Activated CD4-positive, alpha-beta T cell treated with anti-CD3 and anti-CD28 coated beads, Interleukin-2, amount 50 U/mL, for 4 hours (primary cell): Measurements from ENCODE around the gene NXN.
"Not testable (repeated sequence)": the region's sequence is repeated elsewhere in the genome, so short reads cannot be mapped to it uniquely, and the experiment has no call there.

Source experiments
- DNase-seq, 2 experiments: peaks; one replicate each; pipeline ENCODE4 v3.0.0-alpha.2; 2020

The NXN gene

DNA sequence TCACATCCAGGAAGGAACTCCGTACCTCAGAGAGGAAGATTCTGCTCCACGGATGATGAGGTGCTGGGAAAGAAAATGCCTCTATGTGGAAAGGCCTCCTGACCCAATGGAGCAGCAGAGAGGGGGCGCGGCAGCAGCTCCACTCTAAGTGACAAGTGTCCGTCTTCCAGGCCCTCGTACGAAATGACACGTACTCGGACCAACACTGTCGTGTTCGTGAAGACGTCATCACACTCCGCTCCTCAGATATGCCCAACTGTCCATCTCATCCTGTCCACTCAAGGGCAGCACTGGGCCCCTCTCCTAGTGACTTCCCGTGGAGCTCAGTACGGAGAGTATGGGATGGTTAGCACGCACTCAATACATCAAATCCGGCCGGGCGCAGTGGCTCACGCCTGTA lies 165.2 kb downstream of the NXN start:
- DNase-seq = no peak

DNA sequence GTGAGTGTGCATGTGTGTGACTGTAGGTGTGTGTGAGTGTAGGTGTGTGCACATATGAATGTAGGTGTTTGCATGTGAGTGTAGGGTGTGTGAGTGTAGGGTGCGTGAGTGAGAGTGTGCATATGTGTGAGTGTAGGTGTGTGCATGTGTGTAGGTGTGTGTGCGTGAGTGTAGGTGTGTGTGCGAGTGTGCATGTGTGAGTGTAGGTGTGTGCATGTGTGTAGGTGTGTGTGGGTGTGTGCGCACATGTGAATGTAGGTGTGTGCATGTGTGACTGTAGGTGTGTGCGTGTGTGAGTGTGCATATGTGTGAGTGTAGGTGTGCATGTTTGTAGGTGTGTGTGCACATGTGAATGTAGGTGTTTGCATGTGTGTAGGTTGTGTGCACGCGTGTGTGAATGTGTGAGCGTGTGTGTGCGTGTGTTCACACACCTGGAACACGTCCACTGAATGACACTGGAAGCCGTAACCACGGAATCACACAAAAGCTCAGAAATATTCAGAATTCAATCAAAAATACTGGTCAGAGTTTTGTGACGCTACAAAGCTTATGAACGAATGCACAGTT lies 166.9 kb downstream of the NXN start:
- DNase-seq = no peak

DNA sequence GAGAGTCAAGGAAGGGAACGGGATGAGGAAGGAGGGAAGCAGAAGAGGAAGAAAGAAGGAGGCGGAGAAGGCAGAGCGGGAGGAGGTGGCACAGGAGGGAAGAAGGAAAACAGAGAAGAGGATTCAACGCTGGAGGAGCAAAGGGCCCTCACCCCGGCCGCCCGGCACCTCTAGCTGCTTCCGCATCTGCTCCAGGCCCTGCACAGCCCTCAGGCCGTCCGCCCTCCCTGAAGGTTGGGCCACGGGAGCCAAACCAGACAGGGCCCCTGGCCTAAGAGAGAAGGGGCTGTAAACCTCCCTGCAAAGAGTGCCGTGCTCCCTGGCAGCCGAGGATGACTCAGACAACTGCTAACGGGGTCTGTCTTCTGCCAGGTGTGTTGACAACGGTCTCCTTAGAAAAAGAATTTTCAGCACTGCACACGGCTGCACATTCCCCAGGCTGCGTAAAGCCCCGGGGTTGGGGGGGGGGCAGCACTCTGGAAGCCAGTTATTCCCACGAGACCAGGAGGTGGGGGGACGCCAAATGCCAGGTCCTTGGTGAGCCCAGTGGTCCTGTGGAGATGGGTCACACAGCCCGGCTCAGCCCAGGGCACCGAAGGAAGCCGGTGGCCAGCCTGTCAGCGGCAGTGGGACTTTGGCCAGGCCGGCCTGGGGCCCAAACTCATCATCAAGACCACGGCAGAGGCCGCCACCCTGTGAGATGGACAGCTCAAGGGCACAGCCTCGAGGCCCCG lies 168.4 kb downstream of the NXN start:
- DNase-seq = no peak

DNA sequence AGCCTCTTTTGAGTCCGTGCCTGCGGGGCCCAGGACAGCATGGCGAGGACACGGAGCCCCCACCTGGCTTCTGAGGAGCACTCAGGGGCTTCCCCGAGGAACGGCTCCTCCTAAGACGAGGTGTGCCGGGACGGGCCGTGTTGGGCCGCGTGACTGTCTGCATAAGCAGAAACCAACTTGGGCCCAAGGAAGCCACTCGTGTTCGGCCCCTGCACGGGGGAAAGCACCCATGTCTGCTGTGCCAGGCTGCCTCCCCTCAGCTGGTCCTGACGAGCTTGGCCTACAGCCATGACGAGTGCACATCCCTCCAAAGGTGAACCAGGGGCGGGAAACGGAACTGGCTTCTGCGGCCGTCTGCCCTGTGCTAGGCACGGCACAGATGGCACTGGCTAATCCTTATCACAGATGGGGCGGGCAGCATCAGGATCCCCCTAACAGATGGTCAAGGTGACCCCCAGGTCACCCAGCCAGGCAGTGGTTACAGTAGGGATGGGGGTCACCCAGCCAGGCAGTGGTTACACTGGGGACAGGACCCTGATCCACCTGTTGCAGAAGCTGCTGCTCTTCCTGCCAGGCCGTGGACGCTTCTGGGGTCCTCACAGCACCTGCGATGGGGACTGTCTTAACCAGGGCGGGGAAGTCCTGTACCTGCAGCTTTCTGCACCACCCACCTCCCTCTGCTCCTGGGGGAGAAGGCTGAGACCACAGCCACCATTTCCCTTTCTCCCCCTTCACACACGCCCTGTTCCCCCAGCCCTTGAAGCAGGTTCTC lies 171.9 kb downstream of the NXN start:
- no peak for DNase-seq

DNA sequence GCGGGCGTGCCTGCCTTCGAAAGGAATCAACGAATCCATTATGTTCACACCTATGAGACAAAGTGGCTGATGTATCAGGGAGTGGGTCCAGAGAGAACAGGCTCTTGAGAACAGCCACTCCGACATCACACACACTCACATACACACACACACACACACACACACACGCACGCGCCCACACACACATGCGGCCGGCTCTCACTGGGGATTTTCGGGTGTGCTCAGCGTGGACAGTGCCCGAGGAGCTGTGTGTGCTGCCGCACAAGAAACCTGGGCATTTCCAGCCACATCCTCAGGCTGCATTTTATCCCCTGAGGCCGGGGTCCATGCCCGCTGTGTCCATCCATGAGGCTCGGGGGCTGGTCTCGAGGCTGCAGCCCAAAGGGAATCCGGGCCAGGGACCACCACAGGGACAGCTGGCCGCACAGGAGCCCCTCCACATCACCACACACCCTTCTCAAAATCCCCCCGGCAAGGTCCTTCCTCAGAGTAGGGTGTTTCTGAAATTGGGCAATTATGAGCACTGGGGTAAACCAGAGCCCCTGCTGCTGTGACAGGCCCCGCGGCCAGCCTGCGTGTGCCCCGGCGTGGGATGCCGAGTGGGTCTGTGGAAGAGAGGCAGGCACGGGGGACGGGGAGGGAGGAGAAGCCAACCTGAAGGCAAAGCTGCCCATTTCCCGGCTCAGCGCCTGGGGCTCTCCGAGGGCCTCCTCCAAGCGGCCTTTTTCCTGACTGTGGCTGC lies 172.6 kb downstream of the NXN start:
- DNase-seq = no peak

DNA sequence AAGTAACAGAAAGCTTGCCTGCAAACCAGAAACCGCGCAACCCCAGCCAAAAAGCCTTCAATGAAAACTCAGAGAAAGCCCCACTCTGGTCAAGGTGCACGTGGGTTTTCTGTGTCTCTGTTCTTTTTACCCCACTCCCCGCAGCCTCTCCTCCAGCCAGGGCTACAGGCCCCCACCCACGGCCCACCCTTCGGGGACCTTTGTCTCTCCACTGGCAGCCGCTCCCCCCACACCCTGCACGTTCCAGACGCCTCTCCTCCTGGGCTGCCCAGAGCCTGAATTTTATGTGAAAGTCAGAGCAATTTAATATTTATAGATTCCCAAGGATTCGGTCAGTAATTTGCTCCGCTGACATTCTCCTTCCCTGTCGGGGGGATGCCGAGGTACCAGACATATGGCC lies 173.2 kb downstream of the NXN start:
- no peak for DNase-seq

DNA sequence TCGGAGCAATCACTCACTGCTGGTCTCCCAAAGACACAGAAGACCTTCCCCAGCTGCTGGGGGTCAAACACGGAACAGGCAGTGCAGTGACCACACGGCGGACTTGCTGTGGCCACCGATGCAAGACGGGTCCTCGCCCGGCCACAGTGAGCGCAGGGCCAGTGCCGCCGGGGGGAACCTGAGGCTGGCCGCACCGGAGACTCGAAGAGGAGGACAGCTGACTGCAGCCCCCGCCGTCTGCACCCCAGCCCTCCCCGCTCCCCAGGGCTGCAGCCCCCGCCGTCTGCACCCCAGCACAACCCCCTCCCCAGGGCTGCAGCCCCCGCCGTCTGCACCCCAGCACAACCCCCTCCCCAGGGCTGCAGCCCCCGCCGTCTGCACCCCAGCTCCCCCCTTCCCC lies 173.7 kb downstream of the NXN start:
- DNase-seq = not testable (repeated sequence)

DNA sequence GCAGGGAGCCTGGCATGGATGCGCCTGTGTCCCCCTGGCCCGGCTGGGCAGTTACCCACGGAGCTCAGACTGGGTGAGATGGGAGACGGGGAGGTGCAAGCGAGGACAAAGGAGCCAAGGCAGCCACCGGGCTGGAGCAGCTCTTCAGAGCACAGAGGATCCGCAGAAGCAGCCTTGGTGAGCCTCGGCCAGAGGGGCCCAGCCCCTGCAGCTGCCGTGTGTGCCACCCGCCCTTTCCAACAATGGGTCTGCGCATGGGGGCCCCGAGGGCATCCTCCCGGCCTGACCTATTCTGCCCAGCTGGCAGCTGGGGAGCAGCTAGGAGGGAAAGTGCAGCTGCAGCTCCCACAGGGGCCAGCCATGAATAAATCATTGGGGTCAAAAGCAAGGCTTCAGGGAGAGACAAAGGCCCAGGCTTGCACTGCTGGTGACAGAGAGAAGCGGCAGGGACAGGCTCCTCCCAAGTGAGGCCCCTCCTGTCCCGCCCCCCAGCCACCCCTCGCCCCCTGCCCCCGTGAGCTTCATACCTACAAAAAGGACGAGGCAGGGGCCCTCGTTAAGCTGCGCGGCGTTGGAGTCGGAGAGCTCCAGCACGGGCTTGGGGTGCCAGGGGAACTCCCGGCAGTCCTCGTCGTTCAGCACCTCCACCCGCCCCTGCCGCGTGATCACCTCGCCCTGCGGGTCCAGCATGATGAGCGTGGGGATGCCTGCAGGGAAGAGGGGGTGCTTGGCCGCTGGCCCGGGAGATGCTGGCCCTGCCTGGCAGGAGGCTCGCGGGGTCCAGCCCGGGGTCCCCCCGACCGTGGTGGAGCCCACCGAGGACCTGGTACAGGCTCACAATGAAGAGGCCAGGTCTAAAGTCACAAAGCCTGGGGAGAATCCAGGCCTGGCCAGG lies 174.8 kb downstream of the NXN start:
- no peak for DNase-seq

DNA sequence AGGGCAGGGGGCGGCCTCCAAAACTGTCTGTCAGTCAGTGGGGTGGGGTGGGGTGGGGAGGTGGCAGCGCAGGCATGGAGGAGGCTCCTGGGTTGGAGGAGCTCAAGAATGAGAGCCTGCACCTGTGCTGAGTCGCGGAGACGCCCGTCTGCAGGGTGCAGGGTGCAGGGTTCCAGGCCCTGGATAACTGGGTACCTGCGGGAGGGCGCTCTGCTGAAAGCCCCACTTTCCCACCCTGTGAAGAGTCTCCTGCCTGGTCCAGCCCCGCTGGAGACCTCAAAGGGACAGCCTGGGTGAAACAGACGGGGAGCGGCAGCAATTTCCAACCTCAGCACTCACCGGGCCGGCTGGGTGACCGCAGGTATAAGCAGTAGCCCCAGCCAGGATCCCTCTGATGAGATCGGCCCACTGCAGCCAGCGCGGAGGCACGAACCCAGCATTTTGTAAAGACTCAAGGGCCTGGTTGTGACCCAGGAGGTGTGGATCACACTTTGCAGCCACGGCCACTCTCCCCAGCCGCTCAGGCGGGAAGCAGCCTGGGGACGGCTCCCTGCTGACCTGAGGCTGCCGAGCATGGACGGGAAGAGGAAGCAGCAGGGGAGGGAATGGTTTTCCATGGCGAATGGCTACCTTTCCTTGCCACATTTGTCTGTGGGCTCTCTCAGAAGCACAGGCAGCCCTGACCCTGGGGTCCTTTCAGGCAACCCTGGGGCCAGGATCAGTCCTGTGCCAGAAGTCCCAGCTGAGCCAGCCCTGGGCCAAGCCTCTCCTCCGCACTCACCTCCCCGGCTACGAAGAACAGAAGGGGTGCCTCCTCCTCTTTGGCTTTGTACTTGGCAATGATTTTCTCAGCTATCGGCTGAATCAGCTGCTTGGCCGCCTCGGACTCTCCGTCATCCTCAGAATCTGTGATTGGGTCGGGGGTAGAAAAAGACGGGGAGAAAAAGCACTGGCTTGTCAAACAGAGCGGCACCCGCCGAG lies 176.4 kb downstream of the NXN start:
- no peak for DNase-seq

DNA sequence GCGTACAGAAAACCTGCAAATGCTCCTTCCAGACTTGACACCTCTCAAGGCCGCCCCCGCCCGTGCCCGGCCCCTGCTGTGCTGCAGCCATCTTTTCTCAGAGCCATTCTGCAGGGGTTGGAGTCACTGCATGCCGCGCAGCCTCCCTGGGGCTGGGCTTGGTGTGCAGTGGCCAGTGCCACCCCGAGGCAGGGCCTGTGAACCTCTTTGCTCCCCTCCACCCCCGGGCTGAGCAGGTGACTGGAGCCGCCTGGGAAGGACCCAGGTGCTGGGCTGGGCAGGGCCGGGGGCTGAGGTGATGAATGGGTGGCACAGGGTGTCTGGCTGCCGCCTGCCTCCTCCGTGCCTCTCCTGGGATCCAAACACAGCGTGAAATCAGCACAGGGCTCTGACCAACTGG lies 177.1 kb downstream of the NXN start:
- no peak for DNase-seq

DNA sequence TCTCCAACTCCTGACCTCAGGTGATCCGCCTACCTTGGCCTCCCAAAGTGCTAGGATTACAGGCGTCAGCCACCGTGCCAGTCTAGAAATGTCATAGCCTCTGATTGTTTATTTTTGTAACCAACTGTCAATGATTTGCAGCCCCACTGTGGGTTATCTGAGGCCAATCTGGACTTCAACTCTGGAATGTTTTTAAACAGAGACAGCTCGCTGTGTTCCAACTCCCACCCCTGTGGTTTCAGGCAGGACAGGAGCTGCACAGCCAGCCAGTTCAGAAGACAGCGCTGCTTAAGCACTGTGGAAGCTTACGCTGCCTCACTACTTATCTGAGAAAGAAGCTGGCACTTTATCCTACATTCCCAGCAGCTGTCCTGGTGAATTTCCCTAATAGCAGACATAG lies 177.9 kb downstream of the NXN start:
- no peak for DNase-seq

DNA sequence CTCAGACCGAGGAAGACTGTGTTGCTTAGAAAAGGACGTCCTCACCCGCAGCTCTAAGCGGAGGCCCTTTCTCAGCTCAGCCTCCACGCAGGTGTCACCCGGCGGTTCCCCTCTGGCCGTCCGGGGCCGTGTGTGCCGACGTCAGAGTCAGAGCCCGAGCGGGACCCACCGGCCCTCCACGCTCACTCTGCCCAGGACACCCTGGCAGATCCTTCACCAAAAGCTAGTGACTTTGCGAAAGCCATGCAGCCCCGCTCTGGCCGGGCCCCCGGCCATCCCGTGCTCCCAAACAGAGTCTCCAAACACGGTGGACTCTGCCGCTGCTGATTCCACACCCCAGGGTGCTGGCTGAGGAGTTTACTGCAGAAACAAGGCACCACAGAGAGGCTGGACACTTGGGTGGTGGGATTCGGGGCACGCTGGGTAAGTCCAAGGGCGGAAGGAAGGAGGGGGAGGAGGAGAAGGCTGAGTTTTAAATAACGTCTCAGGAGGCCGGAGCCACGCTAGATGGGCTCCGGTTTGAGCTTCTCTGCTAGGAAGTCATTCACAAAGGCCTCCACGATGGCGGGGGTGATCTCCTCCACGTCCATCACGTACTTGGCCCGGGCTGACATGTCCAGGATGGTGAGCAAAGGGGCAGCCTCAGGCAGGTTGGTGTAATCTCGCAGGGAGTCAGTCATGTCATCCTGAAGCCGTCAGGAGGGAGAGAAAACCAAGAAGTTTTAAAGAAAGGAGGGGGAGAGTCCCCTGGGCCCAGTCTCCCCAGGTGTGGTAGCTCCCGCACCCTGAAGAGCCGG lies 178.9 kb downstream of the NXN start:
- no peak for DNase-seq

DNA sequence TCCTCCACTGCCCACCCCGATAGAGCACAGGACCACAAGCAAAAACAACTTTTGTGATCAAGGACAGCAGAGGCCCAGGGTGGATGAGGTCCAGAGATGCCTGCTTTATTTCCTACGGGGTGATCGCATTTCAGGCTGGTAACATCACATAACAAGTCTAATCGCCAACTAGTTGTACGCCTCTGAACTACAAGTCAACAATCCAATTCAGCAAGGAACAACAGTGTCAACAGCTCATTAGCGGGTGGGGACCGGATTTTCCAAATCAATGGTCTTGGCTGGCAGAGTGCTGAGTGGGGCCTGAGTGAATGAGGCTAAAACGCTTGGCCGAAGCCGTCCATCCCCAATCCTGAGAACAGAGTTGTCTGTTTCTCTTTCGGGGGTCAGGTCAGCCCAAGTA lies 180.3 kb downstream of the NXN start:
- no peak for DNase-seq

DNA sequence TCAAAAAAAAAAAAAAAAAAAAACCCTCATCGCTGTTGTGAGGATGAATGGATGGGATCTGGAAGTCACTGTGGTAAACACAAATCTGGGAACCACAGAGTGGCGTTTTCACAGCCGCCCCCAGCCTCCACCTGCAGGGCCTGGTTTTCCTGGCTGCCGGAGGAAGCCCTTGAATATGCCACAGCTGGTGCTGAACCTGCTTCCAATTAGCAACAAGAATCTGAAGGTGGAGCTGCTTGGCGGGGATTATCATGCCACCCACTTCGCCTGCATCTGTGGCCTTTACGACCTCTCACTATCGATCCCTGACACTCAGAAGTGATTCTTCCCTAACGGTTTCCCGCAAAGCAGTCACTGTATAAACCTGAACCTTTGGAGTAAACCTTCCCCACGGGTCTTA lies 181.3 kb downstream of the NXN start:
- DNase-seq = no peak

DNA sequence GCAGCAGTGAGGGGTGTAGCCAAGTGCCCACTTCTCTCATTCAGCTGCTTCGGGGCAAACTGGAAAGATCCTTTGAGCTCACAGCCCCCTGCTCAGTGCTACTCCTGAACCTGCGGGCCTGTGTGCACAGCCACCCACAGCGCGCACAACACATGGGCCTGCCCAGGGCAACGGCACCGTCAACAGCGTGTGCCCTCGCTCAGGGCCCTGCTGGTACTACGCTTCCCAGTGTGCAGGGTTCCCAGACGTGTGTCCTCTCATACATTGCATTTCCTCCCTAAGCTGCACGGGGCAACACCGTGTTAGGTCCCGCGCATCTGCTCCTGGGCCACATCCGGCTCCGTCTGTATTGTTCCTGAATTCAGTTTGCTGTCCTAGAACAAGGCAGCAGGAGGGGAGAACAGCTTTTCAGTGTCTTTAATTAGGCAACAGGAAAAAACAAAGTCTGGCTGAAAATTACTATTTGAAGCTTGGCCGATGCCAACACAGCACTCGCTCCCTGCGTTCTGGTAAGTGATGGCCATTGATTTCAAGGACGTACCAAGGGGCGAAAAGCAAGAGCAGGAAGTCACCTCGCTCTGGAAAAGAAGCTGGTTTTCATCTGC lies 182.2 kb downstream of the NXN start:
- DNase-seq = no peak

DNA sequence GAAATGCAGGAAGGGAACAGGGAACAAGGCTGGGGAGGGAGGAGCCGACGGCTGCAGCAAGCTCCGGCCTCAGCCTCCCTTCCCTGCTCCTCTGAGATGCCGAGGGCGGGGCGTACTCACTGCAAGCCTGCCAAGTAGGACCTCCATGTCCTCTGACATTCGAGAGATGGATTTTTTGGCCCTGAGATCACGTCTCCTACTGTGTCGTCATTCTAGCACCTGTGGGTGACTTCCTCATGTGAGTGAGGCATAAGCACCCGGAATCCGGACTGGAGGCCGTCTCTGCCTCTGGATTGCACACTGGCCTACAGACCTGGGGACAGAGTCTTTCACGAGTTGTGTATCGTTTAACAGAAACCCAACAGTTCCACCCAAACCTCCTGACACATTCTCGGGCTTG lies 183.0 kb downstream of the NXN start:
- no peak for DNase-seq

DNA sequence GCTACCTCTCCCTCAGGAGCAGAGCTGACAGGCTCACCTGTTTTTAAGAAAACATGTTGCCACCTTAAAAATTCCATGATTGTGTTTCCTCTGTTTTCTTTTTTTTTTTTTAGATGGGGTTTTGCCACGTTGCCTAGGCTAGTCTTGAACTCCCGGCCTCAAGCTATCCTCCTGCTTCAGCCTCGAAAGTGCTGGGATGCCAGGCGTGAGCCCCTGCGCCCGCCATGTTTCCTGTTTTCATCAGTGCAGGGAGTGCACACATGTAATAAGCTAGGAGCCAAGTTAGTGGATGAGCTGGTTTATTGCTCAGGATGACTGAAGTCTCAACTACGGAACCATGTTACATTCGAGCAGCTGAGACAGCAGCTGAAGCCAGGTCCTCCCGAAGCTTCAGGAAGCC lies 183.9 kb downstream of the NXN start:
- no peak for DNase-seq

DNA sequence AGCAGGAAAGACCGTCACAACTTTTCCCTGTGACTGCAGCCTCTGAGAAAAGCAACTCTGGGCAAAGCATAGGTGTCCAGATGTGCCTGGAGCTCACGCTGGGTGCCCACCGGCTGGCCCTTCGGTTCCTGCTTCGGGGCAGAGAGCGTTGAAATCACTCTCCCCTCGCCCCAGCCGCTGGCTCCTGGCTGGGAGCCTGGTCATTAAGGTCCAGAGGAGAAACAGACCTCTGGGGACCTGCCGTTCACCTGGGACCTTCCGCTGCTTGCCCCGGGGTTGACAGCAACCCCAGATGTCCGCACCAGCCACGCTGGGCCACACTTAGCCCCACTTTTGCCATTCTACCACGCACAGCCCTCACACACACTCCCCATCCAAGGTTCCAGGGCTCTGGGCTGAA lies 184.3 kb downstream of the NXN start:
- DNase-seq = no peak

DNA sequence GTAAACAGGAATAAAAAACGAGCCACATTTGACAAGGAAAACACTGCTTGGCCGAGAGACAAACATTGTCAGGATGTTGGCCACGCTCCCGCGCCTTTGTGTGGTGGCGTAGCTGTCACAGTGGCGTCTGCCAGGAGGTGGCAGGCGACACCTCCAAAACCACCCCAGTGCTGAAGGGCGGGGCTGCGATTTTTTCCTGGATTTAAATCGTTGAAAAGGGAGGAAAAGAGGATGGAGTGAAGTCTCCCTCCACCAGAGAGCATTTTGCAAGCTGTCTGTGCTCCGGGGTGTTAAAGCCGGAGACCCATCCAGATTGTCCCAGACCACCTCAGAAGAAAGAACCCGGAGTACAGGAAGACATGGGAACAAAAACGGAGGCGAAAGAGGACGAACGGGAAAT lies 184.7 kb downstream of the NXN start:
- peak; percentile 18 to 28 for DNase-seq

DNA sequence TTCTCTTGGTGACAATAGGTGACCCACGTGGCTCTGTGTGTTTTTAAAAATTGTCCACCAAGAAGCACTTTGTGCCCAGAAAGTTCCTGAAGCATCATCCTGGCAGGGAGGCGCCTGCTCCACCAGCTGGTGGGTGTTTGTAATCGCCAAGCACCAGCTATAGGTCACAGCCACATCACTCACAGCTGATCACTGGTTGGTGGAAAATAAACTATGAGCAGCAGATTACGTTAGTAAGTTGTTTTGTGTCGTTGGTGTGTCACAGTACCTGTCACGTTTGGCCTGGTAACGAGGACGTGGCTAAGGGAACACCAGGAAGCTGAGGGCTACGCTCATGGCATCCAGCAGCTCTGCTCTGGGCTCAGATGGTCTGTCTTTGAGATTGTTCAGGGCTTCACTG lies 187.3 kb downstream of the NXN start:
- no peak for DNase-seq
